Omental fat pad (tissue), 4 donors: Measurements from ENCODE around the gene TMEM259. TPM values are rescaled to one million over a fixed set of nuclear protein-coding genes. Genes with fewer than 3 reads are reported as not detected.

Experiments used
- ATAC-seq: fragments of 150-250 bp; one replicate; pipeline ENCODE4 v1.9.1; 2016; ENCODE audit warnings: mild to moderate bottlenecking, moderate library complexity; ENCODE audit not compliant: low FRiP score
- DNase-seq: peaks from one replicate; pipeline ENCODE4 v3.0.0-alpha.2; 2019; ENCODE audit warnings: low spot score
- total RNA-seq, 4 donors: library from RNA; depleted of rRNA; stranded (reverse); fragments of >200 nt; gene quantifications; one replicate each; pipeline ENCODE4 v1.1.0, GENCODE V29; 2016
- TF ChIP-seq, protein P1 (sequence below), 3 donors: fragments of 450-650 bp; IDR thresholded peaks; one replicate each; pipeline ENCODE4 v1.5.1; 2016 to 2017; ENCODE audit warnings: antibody characterized with exemption in 3 of 3, mild to moderate bottlenecking in 3 of 3, moderate library complexity in 2 of 3

The TMEM259 gene
- total RNA-seq, 4 donors from 2014 or later: 112 to 164 (median 161) TPM

DNA sequence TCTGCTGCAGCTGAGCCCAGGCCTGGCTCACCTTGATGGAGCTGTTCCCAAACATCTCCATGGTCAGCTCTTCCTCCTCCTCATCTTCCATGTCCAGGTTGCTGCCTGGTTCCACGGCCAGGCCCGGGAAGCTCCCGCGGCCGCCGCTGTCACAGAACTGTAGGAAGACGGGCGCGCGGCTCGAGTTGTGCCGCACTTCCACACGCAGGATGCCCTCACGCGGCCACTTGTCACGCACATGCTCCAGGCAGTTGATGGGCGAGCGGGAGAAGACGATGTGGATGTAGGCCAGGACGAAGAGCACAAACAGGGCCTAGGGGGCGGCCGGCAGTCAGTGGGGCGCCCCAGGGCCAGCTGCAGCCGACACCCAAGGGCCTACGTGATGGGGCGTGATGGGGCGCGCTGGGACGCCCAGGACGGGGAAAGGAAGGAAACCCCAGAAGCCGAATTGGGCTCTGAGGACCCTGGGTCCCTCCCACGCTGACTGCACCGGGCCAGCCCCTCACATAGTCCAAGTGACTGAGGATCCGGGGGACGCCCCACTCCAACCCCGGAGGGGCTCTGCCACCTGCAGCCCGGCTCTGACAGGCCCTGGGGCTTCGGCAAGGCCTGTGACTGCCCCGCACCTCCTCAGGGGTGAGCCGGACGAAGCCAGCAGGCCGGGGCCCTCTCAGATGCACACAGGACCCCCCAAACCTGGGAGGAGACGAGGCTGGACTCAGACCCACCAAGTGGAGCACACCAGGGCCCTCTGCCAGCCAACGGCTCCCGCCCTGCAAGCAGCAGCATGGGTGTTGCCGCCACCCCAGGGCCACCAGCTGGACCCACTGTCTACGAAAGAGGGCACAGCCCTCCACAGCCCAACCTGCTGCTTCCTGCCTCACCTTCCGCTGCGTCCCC, 6.5 kb downstream of the TMEM259 start:
- DNase-seq (no peak), ATAC-seq (no peak)
- TF ChIP-seq, protein P1, sequence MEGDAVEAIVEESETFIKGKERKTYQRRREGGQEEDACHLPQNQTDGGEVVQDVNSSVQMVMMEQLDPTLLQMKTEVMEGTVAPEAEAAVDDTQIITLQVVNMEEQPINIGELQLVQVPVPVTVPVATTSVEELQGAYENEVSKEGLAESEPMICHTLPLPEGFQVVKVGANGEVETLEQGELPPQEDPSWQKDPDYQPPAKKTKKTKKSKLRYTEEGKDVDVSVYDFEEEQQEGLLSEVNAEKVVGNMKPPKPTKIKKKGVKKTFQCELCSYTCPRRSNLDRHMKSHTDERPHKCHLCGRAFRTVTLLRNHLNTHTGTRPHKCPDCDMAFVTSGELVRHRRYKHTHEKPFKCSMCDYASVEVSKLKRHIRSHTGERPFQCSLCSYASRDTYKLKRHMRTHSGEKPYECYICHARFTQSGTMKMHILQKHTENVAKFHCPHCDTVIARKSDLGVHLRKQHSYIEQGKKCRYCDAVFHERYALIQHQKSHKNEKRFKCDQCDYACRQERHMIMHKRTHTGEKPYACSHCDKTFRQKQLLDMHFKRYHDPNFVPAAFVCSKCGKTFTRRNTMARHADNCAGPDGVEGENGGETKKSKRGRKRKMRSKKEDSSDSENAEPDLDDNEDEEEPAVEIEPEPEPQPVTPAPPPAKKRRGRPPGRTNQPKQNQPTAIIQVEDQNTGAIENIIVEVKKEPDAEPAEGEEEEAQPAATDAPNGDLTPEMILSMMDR (IDR thresholded peaks at IDR 0.05): no peak

DNA sequence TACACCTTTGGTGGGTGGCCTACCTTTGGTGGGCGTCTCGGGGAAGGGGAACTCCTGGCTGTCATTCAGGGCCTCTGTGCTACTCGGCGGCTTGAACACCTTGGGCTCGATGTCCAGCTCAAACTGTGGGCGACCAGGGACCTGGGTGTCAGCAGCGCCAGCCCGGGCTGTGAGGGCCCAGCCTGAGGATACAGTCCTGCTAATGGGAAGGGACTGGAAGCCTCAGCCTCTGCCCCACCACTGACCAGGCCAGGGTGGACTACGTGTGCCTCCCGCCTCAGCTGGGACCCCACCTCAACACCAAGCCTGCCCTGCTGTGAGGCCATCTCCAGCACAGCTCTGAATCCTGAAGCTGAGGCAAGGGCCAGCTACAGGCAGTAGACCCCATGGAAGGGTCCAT, 7.7 kb downstream of the TMEM259 start:
- ATAC-seq (no peak), DNase-seq (no peak)
- TF ChIP-seq, protein P1 (IDR thresholded peaks at IDR 0.05): no peak

DNA sequence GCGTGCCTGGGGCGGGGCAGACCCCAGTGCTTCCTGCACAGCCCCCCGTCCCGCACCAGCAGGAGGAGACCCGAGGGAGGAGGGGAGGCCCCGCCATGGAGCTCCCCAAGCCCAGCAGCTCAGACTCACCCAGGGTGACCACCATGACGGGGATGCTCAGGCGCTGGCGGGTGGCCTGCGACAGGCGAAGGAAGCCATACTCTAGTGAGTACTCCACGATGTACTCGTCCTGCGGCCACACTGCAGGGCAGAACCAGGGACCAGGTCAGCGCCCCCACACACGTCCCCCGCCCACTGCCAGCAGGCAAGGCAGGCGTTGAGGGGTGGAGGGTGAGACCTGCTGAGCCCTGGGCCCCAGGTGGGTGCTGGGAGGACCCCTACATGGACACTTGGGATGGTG, 8.6 kb downstream of the TMEM259 start:
- DNase-seq: no peak
- no peak for ATAC-seq
- TF ChIP-seq, protein P1 (IDR thresholded peaks at IDR 0.05): no peak

DNA sequence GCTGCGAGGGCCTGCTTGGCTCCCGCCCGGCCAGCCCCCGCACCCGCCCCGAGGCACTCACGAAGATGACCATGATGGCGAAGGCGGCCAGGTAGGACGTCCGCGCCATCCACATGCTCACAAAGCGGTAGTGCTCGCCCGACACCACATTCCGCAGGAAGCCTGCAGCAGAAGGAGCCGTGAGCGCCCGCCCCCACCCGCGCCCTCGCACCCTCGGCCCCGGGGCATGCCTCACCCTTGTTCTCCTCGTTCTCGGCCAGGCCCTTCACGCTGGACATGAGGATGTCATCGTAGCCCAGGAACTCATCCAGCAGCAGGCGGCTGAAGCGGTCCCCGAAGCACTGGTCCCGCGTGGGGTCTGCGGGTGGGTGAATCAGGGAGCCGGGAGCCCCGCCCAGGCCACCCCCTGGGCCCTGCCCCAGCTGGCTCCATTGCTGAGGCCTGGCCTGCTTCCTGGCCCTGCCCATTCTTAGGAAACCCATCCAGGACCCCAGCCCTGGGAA, 9.0 kb downstream of the TMEM259 start:
- ATAC-seq (no peak), DNase-seq (no peak)
- TF ChIP-seq, protein P1 (IDR thresholded peaks at IDR 0.05): no peak

DNA sequence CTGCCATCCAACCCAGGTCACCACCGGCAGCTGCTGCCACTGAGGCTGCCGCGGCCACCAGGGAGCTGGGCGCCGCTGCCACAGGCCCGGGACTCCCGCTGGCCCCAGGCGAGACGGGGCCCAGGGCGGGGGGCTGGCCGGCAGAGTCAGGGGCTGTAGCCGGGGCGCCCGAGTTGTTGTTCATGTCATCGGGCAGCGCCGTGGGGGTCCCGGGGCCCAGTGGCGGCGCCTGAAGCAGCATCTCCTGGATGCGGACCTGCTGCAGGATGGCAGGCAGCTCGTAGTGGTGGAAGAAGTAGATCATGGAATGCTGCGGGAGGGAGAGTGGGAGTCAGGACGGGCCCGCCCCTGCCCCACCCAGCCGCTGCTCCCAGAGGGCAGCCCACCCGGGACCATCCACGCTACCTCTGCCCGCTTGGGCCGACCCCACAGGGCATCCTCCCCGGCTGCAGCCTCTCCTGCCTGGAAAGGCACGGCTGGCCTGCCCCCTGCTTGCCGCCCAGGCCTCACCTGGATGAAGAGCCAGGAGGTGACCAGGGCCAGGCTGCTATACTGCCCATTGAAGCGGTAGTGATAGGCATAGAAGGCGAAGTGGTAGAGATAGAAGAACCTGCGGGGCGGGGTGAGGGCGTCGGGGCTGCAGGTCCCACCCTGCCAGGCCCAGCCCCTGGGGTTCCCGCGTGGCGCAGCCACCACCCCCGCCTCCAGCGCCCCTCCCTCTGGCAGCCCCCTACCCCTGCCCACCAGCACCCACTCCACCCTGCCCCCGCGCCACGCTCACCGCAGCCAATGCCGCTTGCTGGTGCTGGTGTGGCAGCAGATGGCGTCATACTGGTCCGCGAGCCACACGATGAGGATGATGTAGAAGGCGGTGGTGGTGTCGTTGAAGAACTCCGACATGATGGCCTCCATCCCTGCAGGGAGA, 10.1 kb downstream of the TMEM259 start:
- TF ChIP-seq, protein P1 (IDR thresholded peaks at IDR 0.05): no peak
- DNase-seq (no peak), ATAC-seq (no peak)

DNA sequence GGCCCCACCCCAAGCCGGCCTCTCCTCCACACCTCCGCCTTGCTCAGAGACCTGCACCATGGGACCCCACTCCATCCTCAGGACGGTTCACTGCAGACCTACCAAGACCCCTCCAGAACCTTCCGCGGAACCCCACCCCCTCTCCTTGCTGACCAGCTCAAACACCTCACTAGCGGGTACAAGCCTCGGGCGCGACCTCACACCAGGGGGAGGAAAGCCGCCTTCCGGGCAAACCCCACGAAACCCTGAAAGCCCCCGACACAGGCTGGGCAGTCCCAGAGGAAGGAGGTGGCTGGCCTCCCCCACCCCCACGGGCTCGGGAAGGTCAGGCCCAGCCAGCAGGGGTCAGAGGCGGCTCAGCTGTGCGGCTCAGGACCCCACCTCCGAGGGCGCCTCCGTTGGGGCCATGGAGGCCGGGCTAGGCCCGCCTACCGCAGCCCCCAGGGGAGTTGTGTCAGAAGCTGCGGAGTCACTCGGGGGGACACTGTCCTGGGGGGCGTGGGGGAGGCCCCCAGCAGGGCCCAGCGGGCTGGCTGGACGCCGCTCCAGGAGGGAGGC, 10.9 kb downstream of the TMEM259 start:
- no peak for ATAC-seq

More for the DNA sequence above, 10.9 kb downstream of the TMEM259 start:
- TF ChIP-seq, protein P1 (IDR thresholded peaks at IDR 0.05): no peak
- no peak for DNase-seq
